DOHH2 (cell line): ENCODE measurements around the gene CNPY4.
"Not testable (repeated sequence)": the region's sequence is repeated elsewhere in the genome, so short reads cannot be mapped to it uniquely, and the experiment has no call there.

Source experiments
- H3F3A ChIP-seq: fragments of 200-600 bp; sonication (generic), shearing (Covaris generic); 2 replicates; pipeline ENCODE4 v1.6.0; 2016; ENCODE audit warnings: antibody characterized with exemption, mild to moderate bottlenecking; ENCODE audit not compliant: control insufficient read depth, insufficient read depth
- H3K27ac ChIP-seq: fragments of 200-600 bp; sonication (generic); 2 replicates; pipeline ENCODE4 v1.5.1; 2014; ENCODE audit warnings: low read depth, mild to moderate bottlenecking, low read length, moderate library complexity
- H3K27me3 ChIP-seq: fragments of 200-600 bp; sonication (generic); 2 replicates; pipeline ENCODE4 v1.6.1; 2014; ENCODE audit warnings: mild to moderate bottlenecking, low read length, mixed read lengths; ENCODE audit not compliant: control insufficient read depth
- H3K36me3 ChIP-seq: fragments of 200-600 bp; sonication (generic); 2 replicates; pipeline ENCODE4 v1.6.1; 2014; ENCODE audit warnings: mild to moderate bottlenecking, low read length, moderate library complexity, mixed read lengths; ENCODE audit not compliant: control insufficient read depth
- H3K4me1 ChIP-seq: fragments of 200-600 bp; sonication (generic); 2 replicates; pipeline ENCODE4 v1.6.1; 2014; ENCODE audit warnings: mild to moderate bottlenecking, low read length, mixed read lengths; ENCODE audit not compliant: control insufficient read depth
- H3K4me2 ChIP-seq: fragments of 200-600 bp; sonication (generic); 2 replicates; pipeline ENCODE4 v1.6.0; 2014; ENCODE audit warnings: mild to moderate bottlenecking, low read length, moderate library complexity
- H3K4me3 ChIP-seq: fragments of 200-600 bp; sonication (generic); 2 replicates; pipeline ENCODE4 v1.5.1; 2014; ENCODE audit warnings: mild to moderate bottlenecking, low read length, mixed read lengths
- H3K79me2 ChIP-seq: fragments of 200-600 bp; sonication (generic); 2 replicates; pipeline ENCODE4 v1.6.1; 2014; ENCODE audit warnings: mild to moderate bottlenecking, low read length, mixed read lengths; ENCODE audit not compliant: control insufficient read depth
- H3K9me2 ChIP-seq: fragments of 200-600 bp; sonication (generic); replicated peaks from 2 replicates; pipeline ENCODE4 v1.6.1; 2014; ENCODE audit warnings: mild to moderate bottlenecking, low read length, mixed read lengths; ENCODE audit not compliant: control insufficient read depth
- H3K9me3 ChIP-seq: fragments of 200-600 bp; sonication (generic); 2 replicates; pipeline ENCODE4 v1.6.1; 2014; ENCODE audit warnings: antibody characterized with exemption, low read length, mixed read lengths; ENCODE audit not compliant: control insufficient read depth, insufficient read depth
- H4K20me1 ChIP-seq: fragments of 200-600 bp; sonication (generic); 2 replicates; pipeline ENCODE4 v1.6.0; 2014; ENCODE audit warnings: low read depth, mild to moderate bottlenecking, antibody characterized with exemption, low read length, moderate library complexity; ENCODE audit not compliant: control insufficient read depth, insufficient read depth
- CTCF ChIP-seq: fragments of 200-600 bp; sonication (generic); IDR thresholded peaks from one replicate; pipeline ENCODE4 v1.5.1; 2014; ENCODE audit warnings: antibody characterized with exemption, mild to moderate bottlenecking, low read depth, low read length; ENCODE audit not compliant: poor library complexity, severe bottlenecking
- EZH2phosphoT487 ChIP-seq: fragments of 200-600 bp; sonication (generic); IDR thresholded peaks from 2 replicates; pipeline ENCODE4 v1.6.1; 2017; ENCODE audit warnings: borderline replicate concordance, mild to moderate bottlenecking, antibody characterized with exemption, low read length, moderate library complexity, mixed read lengths

The CNPY4 gene

GRCh38 chr7:100127866-100128636 is 8.6 kb downstream of the CNPY4 start:
- TF ChIP-seq CTCF (peak; percentile 6), EZH2phosphoT487 (no peak)

GRCh38 chr7:100128637-100128963 is 9.2 kb downstream of the CNPY4 start:
- Histone ChIP-seq H3K27ac (peak overlapping the region; percentile 94), H3K79me2 (peaks cover 37% of the 10 kb centered on the region), H3K36me3 (peaks cover 27% of the 10 kb centered on the region), H3K9me2 (no peaks in the 10 kb centered on the region), H3K4me2 (peak overlapping the region; percentile 96), H4K20me1 (no peaks in the 10 kb centered on the region), H3F3A (peaks cover 32% of the 10 kb centered on the region), H3K4me1 (peaks cover 54% of the 10 kb centered on the region), H3K27me3 (no peaks in the 10 kb centered on the region), H3K4me3 (peak overlapping the region; percentile 81), H3K9me3 (no peaks in the 10 kb centered on the region)
- TF ChIP-seq CTCF (no peak), EZH2phosphoT487 (no peak)

More at GRCh38 chr7:100127866-100128636, 8.6 kb downstream of the CNPY4 start:
- Histone ChIP-seq H3K9me3 (no peaks in the 10 kb centered on the region), H3K27ac (peak overlapping the region; percentile 94), H3K9me2 (no peaks in the 10 kb centered on the region), H4K20me1 (no peaks in the 10 kb centered on the region), H3K36me3 (peaks cover 27% of the 10 kb centered on the region), H3K4me1 (peaks cover 53% of the 10 kb centered on the region), H3K4me2 (peak overlapping the region; percentile 96), H3K4me3 (peak overlapping the region; percentile 81), H3F3A (peaks cover 32% of the 10 kb centered on the region), H3K79me2 (peaks cover 37% of the 10 kb centered on the region), H3K27me3 (no peaks in the 10 kb centered on the region)

GRCh38 chr7:100130220-100130607 is 10.8 kb downstream of the CNPY4 start:
- H3K4me3 ChIP-seq, H3K27me3 ChIP-seq, H4K20me1 ChIP-seq, H3K9me3 ChIP-seq, H3K27ac ChIP-seq, H3K4me2 ChIP-seq, H3K9me2 ChIP-seq: not testable (repeated sequence)
- Histone ChIP-seq H3K36me3 (peaks cover 13% of the 10 kb centered on the region), H3K4me1 (peaks cover 40% of the 10 kb centered on the region), H3F3A (peaks cover 24% of the 10 kb centered on the region), H3K79me2 (peaks cover 25% of the 10 kb centered on the region)

- no peak overlapping the region for H3K27ac ChIP-seq
- no peaks in the 10 kb centered on the region for H4K20me1 ChIP-seq
These were observed 11.4 kb downstream of the CNPY4 start for GRCh38 chr7:100130608-100131453.

More at GRCh38 chr7:100130608-100131453, 11.4 kb downstream of the CNPY4 start:
- Histone ChIP-seq H3K9me3 (no peaks in the 10 kb centered on the region), H3K27me3 (no peaks in the 10 kb centered on the region), H3K79me2 (peaks cover 19% of the 10 kb centered on the region), H3K9me2 (no peaks in the 10 kb centered on the region), H3K4me3 (no peak overlapping the region), H3K4me2 (no peak overlapping the region), H3K36me3 (peaks cover 8% of the 10 kb centered on the region; the same call in 1 of the 2 replicates), H3F3A (peaks cover 20% of the 10 kb centered on the region), H3K4me1 (peaks cover 33% of the 10 kb centered on the region)
- TF ChIP-seq CTCF (peak; percentile 81), EZH2phosphoT487 (no peak)
